Measurements from ENCODE around the gene LRMDA. TPM values are rescaled to one million over a fixed set of nuclear protein-coding genes. Genes with fewer than 3 reads are reported as not detected.

Gene LRMDA
- total RNA-seq, 3 donors from 2014 or later (not counting 1 experiment from before 2014, with no cell fraction given): 1.4 to 2.4 (median 2.1) TPM

GRCh38 chr10:76045174-76045573 is 613.8 kb downstream of the LRMDA start:
- H3K9me3 Mint-ChIP-seq: no peaks in the 10 kb centered on the region
- ATAC-seq (no peak), DNase-seq (no peak)
- no peak overlapping the region for H3K4me3 ChIP-seq (ENCODE audit: low read length)
- intact Hi-C loops (cut with micrococcal nuclease): no loop called here
- H3K27ac ChIP-seq (ENCODE audit: low read length): no peak overlapping the region
- no peaks in the 10 kb centered on the region for H3K4me1 ChIP-seq (ENCODE audit: control insufficient read depth, insufficient read depth, low read length)
- no peak overlapping the region for H3K4me3 Mint-ChIP-seq
- no peak overlapping the region for H3K27ac Mint-ChIP-seq
- peaks cover 0 to under 1% of the 10 kb centered on the region in 2 donors for H3K27me3 Mint-ChIP-seq (ENCODE audit: low read depth in 2 of 2)
- H3K36me3 ChIP-seq (ENCODE audit: control insufficient read depth, insufficient read depth, low read length): no peaks in the 10 kb centered on the region
- H3K9me3 ChIP-seq (ENCODE audit: control insufficient read depth, insufficient read depth, low read length): no peaks in the 10 kb centered on the region
- TF ChIP-seq CTCF (IDR thresholded peaks at IDR 0.05): no peak
- no peaks in the 10 kb centered on the region for H3K27me3 ChIP-seq (ENCODE audit: control insufficient read depth, insufficient read depth, low read length)
- WGBS (ENCODE audit: insufficient coverage): 94% methylated on average over 1 of the region's 1 CpG
- no peaks in the 10 kb centered on the region for H3K36me3 Mint-ChIP-seq
- no peaks in the 10 kb centered on the region for H3K4me1 Mint-ChIP-seq

GRCh38 chr10:76047521-76047920 is 616.1 kb downstream of the LRMDA start:
- intact Hi-C loops (cut with micrococcal nuclease): no loop called here
- Mint-ChIP-seq H3K36me3 (no peaks in the 10 kb centered on the region), H3K4me3 (no peak overlapping the region), H3K27me3 (ENCODE audit: low read depth in 2 of 2) (peaks cover 11 to 15% of the 10 kb centered on the region in 2 donors), H3K4me1 (peaks cover 0 to 4% of the 10 kb centered on the region in 2 donors), H3K9me3 (no peaks in the 10 kb centered on the region), H3K27ac (no peak overlapping the region)
- Histone ChIP-seq H3K9me3 (ENCODE audit: control insufficient read depth, insufficient read depth, low read length) (no peaks in the 10 kb centered on the region), H3K27ac (ENCODE audit: low read length) (no peak overlapping the region), H3K27me3 (ENCODE audit: control insufficient read depth, insufficient read depth, low read length) (no peaks in the 10 kb centered on the region), H3K4me3 (ENCODE audit: low read length) (no peak overlapping the region), H3K36me3 (ENCODE audit: control insufficient read depth, insufficient read depth, low read length) (no peaks in the 10 kb centered on the region), H3K4me1 (ENCODE audit: control insufficient read depth, insufficient read depth, low read length) (no peaks in the 10 kb centered on the region)
- no peak for TF ChIP-seq CTCF (IDR thresholded peaks at IDR 0.05)
- DNase-seq (no peak), ATAC-seq (no peak)
- 96% methylated on average over 3 of the region's 3 CpGs for WGBS (ENCODE audit: insufficient coverage)

- no peak overlapping the region for H3K27ac Mint-ChIP-seq
- H3K4me3 Mint-ChIP-seq: no peak overlapping the region
- peaks cover 0 to 4% of the 10 kb centered on the region in 2 donors for H3K4me1 Mint-ChIP-seq
- no peaks in the 10 kb centered on the region for H3K27me3 ChIP-seq (ENCODE audit: control insufficient read depth, insufficient read depth, low read length)
- H3K36me3 Mint-ChIP-seq: no peaks in the 10 kb centered on the region
- intact Hi-C loops (cut with micrococcal nuclease): no loop called here
- no peak overlapping the region for H3K4me3 ChIP-seq (ENCODE audit: low read length)
- no peaks in the 10 kb centered on the region for H3K9me3 ChIP-seq (ENCODE audit: control insufficient read depth, insufficient read depth, low read length)
- no peaks in the 10 kb centered on the region for H3K4me1 ChIP-seq (ENCODE audit: control insufficient read depth, insufficient read depth, low read length)
- ATAC-seq: no peak
- TF ChIP-seq CTCF (IDR thresholded peaks at IDR 0.05): no peak
- WGBS (ENCODE audit: insufficient coverage): 90% methylated on average over 2 of the region's 5 CpGs
- no peak overlapping the region for H3K27ac ChIP-seq (ENCODE audit: low read length)
- DNase-seq: no peak
- H3K27me3 Mint-ChIP-seq (ENCODE audit: low read depth in 2 of 2): peaks cover 15 to 17% of the 10 kb centered on the region in 2 donors
- no peaks in the 10 kb centered on the region for H3K36me3 ChIP-seq (ENCODE audit: control insufficient read depth, insufficient read depth, low read length)
- H3K9me3 Mint-ChIP-seq: no peaks in the 10 kb centered on the region
Measured at GRCh38 chr10:76049581-76050290, 618.3 kb downstream of the LRMDA start.

- peaks cover 0 to 2% of the 10 kb centered on the region in 2 donors for H3K9me3 Mint-ChIP-seq
- Histone ChIP-seq H3K9me3 (ENCODE audit: control insufficient read depth, insufficient read depth, low read length) (peaks cover 4% of the 10 kb centered on the region), H3K36me3 (ENCODE audit: control insufficient read depth, insufficient read depth, low read length) (no peaks in the 10 kb centered on the region), H3K4me1 (ENCODE audit: control insufficient read depth, insufficient read depth, low read length) (no peaks in the 10 kb centered on the region), H3K4me3 (ENCODE audit: low read length) (no peak overlapping the region), H3K27me3 (ENCODE audit: control insufficient read depth, insufficient read depth, low read length) (no peaks in the 10 kb centered on the region), H3K27ac (ENCODE audit: low read length) (no peak overlapping the region)
- TF ChIP-seq CTCF (IDR thresholded peaks at IDR 0.05): no peak
- H3K4me3 Mint-ChIP-seq: no peak overlapping the region
- H3K27ac Mint-ChIP-seq: no peak overlapping the region
- intact Hi-C loops (cut with micrococcal nuclease): no loop called here
- peaks cover 15 to 17% of the 10 kb centered on the region in 2 donors for H3K27me3 Mint-ChIP-seq (ENCODE audit: low read depth in 2 of 2)
- no peak for ATAC-seq
- H3K4me1 Mint-ChIP-seq: peaks cover 0 to 4% of the 10 kb centered on the region in 2 donors
- no peak for DNase-seq
- no peaks in the 10 kb centered on the region for H3K36me3 Mint-ChIP-seq
Measured at GRCh38 chr10:76050291-76050625, 618.8 kb downstream of the LRMDA start.

Data from natural killer cell (primary cell).